Posterior cingulate gyrus (tissue), 11 donors: ENCODE measurements around the gene STK32C.

Experiments
- DNase-seq, 10 donors: peaks; one replicate each; pipeline versions ENCODE4 v3.0.0 to v3.0.0-alpha.2; 2020 to 2021; ENCODE audit warnings: mixed read lengths in 3 of 10
- intact Hi-C: fragments of 100-400 bp; cut with DNase I; formaldehyde crosslinking; loops from one replicate; pipeline ENCODE4 v1.15.1; 2023

The STK32C gene

GRCh38 chr10:132206377-132206745 lies 101.4 kb downstream of the STK32C start:
- DNase-seq, result peak in 3 of 10 donors; percentile 4 to 82 (median 78)
- intact Hi-C loops, result no loop called here

GRCh38 chr10:132205650-132206376 lies 101.9 kb downstream of the STK32C start:
- peak in 4 of 10 donors; percentile 37 to 91 (median 80) for DNase-seq
- intact Hi-C loops, result no loop called here

- intact Hi-C loops, result no loop called here
- peak in 4 of 10 donors; percentile 26 to 83 (median 72) for DNase-seq
Measured at GRCh38 chr10:132204781-132205473, 102.8 kb downstream of the STK32C start.

GRCh38 chr10:132204078-132204780 lies 103.5 kb downstream of the STK32C start:
- DNase-seq, result peak in 4 of 10 donors; percentile 23 to 68 (median 58)

GRCh38 chr10:132203256-132204077 lies 104.3 kb downstream of the STK32C start:
- intact Hi-C loops, result no loop called here
- DNase-seq, result peak in 4 of 10 donors; percentile 29 to 79 (median 66)

More at GRCh38 chr10:132204078-132204780, 103.5 kb downstream of the STK32C start:
- intact Hi-C loops, result no loop called here

- DNase-seq, result peak in 5 of 10 donors; percentile 2 to 85 (median 72)
- intact Hi-C loops, result no loop called here
Measured at GRCh38 chr10:132202070-132202970, 105.4 kb downstream of the STK32C start.

- intact Hi-C loops, result no loop called here
- DNase-seq, result peak in 5 of 10 donors; percentile 4 to 76 (median 64)
Measured at GRCh38 chr10:132201111-132201969, 106.4 kb downstream of the STK32C start.

- intact Hi-C loops, result no loop called here
- DNase-seq, result peak in 3 of 10 donors; percentile 62 to 77 (median 74)
Measured at GRCh38 chr10:132200344-132201110, 107.2 kb downstream of the STK32C start.

GRCh38 chr10:132199854-132200311 lies 107.9 kb downstream of the STK32C start:
- DNase-seq, result peak in 3 of 10 donors; percentile 68 to 71 (median 70)
- intact Hi-C loops, result no loop called here

- intact Hi-C loops, result no loop called here
- DNase-seq, result peak in 2 of 10 donors; percentile 63 to 64
Measured at GRCh38 chr10:132199268-132199853, 108.4 kb downstream of the STK32C start.

GRCh38 chr10:132198381-132199181 lies 109.2 kb downstream of the STK32C start:
- intact Hi-C loops, result no loop called here
- DNase-seq, result peak in 4 of 10 donors; percentile 8 to 84 (median 74)

- intact Hi-C loops, result no loop called here
- peak in 1 of 10 donors; percentile 69 for DNase-seq
Measured at GRCh38 chr10:132198068-132198370, 109.7 kb downstream of the STK32C start.

GRCh38 chr10:132197271-132198067 lies 110.3 kb downstream of the STK32C start:
- peak in 2 of 10 donors; percentile 47 to 80 for DNase-seq

GRCh38 chr10:132196178-132197113 lies 111.3 kb downstream of the STK32C start:
- peak in 2 of 10 donors; percentile 66 to 82 for DNase-seq
- intact Hi-C loops, result no loop called here

More at GRCh38 chr10:132197271-132198067, 110.3 kb downstream of the STK32C start:
- intact Hi-C loops, result no loop called here
